ENCODE data around the gene PTMA.

DNA sequence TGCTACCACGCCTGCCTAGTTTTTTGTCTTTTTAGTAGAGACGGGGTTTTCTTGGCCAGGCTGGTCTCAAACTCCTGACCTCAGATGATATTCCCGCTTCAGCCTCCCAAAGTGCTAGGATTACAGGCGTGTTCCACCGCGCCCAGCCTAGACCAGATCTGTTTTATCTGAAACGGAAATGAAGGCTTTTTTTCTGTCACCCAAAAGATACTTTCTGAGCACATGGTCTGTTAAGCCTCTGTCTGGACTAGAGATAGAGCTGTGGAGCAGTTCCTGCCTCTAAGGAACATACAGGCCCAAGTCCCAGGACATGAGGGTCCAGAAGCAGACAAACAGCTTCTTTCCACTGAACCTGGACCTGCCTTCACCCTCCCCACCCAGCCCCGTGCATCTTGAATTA is 43.6 kb upstream of the PTMA start:
- TF ChIP-seq, protein P1, sequence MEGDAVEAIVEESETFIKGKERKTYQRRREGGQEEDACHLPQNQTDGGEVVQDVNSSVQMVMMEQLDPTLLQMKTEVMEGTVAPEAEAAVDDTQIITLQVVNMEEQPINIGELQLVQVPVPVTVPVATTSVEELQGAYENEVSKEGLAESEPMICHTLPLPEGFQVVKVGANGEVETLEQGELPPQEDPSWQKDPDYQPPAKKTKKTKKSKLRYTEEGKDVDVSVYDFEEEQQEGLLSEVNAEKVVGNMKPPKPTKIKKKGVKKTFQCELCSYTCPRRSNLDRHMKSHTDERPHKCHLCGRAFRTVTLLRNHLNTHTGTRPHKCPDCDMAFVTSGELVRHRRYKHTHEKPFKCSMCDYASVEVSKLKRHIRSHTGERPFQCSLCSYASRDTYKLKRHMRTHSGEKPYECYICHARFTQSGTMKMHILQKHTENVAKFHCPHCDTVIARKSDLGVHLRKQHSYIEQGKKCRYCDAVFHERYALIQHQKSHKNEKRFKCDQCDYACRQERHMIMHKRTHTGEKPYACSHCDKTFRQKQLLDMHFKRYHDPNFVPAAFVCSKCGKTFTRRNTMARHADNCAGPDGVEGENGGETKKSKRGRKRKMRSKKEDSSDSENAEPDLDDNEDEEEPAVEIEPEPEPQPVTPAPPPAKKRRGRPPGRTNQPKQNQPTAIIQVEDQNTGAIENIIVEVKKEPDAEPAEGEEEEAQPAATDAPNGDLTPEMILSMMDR (IDR thresholded peaks at IDR 0.05): no peak
- TF ChIP-seq POLR2A (IDR thresholded peaks at IDR 0.05): no peak

Measured in transverse colon (tissue), 3 donors.